H1 (cell line): ENCODE results near the gene HK1. TPM values are rescaled to one million over a fixed set of nuclear protein-coding genes. Genes with fewer than 3 reads are reported as not detected.

Experiments
- CTCF ChIA-PET: fragments of 300-600 bp; sonication (Branson Sonifier 250); formaldehyde crosslinking; loops from one replicate; lab custom pipeline; 2021; ENCODE audit not compliant: partially characterized antibody; lab: Charles Lee
- POLR2A ChIA-PET: fragments of 300-600 bp; sonication (Branson Sonifier 250); formaldehyde crosslinking; loops from one replicate; lab custom pipeline; 2021; ENCODE audit warnings: inconsistent platforms; ENCODE audit not compliant: partially characterized antibody; lab: Charles Lee
- DNase-seq, 2 experiments: peaks; one replicate each; pipeline versions ENCODE4 v3.0.0 to v3.0.0-alpha.2; 2010 to 2022; ENCODE audit warnings: low spot score in 2 of 2, low read depth in 1 of 2, mixed read lengths in 1 of 2
- FAIRE-seq: peaks from 2 replicates; lab custom pipeline; 2011; peaks lifted over from hg19 to GRCh38; lab: Jason Lieb, UNC
- H2AFZ ChIP-seq: 2 replicates; pipeline ENCODE4 v1.8.1; 2012; ENCODE audit warnings: low read length, inconsistent platforms
- H2AK5ac ChIP-seq: 2 replicates; pipeline ENCODE4 v1.6.1; 2013; ENCODE audit warnings: low read depth, low read length
- H2BK120ac ChIP-seq: replicated peaks from 2 replicates; pipeline ENCODE3; 2013; ENCODE audit warnings: low read depth, low read length, inconsistent platforms
- H2BK12ac ChIP-seq: 2 replicates; pipeline ENCODE4 v1.6.1; 2013; ENCODE audit warnings: low read depth, low read length
- H2BK15ac ChIP-seq: 2 replicates; pipeline ENCODE4 v1.6.1; 2013; ENCODE audit warnings: low read length
- H2BK20ac ChIP-seq: 2 replicates; pipeline ENCODE4 v1.6.1; 2013; ENCODE audit warnings: low read length
- H2BK5ac ChIP-seq: 2 replicates; pipeline ENCODE4 v1.6.1; 2013; ENCODE audit warnings: low read depth, low read length
- H3K14ac ChIP-seq: 2 replicates; pipeline ENCODE4 v1.6.1; 2013; ENCODE audit warnings: inconsistent platforms; ENCODE audit not compliant: insufficient read length
- H3K18ac ChIP-seq: 2 replicates; pipeline ENCODE4 v1.6.1; 2013; ENCODE audit warnings: low read length; ENCODE audit errors: extremely low read depth
- H3K23ac ChIP-seq: 2 replicates; pipeline ENCODE4 v1.6.1; 2013; ENCODE audit warnings: inconsistent platforms; ENCODE audit not compliant: insufficient read length
- H3K23me2 ChIP-seq: 2 replicates; pipeline ENCODE4 v1.6.1; 2013; ENCODE audit warnings: low read depth, low read length
- H3K27ac ChIP-seq: 2 replicates; pipeline ENCODE4 v1.6.1; 2011; ENCODE audit warnings: low read depth, low read length, inconsistent platforms
- H3K27me3 ChIP-seq, 4 experiments: replicated peaks in 1 of 4; 1 replicate in 1 of 4; 2 replicates in 3 of 4; pipeline versions ENCODE4 v1.6.1 to v1.8.1; 2011 to 2013; ENCODE audit warnings: low read length in 3 of 4, mild to moderate bottlenecking in 3 of 4, inconsistent platforms in 2 of 4, mixed read lengths in 2 of 4, moderate library complexity in 1 of 4; ENCODE audit not compliant: control insufficient read depth in 3 of 4, insufficient read depth in 3 of 4; ENCODE audit errors: extremely low read depth in 1 of 4
- H3K36me3 ChIP-seq, 4 experiments: 2 replicates each; pipeline versions ENCODE4 v1.6.1 to v1.8.1; 2011 to 2013; ENCODE audit warnings: mild to moderate bottlenecking in 4 of 4, low read length in 3 of 4, moderate library complexity in 2 of 4, control low read depth in 1 of 4, inconsistent platforms in 1 of 4; ENCODE audit not compliant: insufficient read depth in 4 of 4, control insufficient read depth in 2 of 4
- H3K4ac ChIP-seq: replicated peaks from 2 replicates; pipeline ENCODE3; 2013; ENCODE audit warnings: low read length, low read depth, mixed read lengths, inconsistent platforms; ENCODE audit not compliant: insufficient read length
- H3K4me1 ChIP-seq, 4 experiments: replicated peaks in 1 of 4; 1 replicate in 1 of 4; 2 replicates in 3 of 4; pipeline versions ENCODE4 v1.6.1 to v1.8.1; 2011 to 2013; ENCODE audit warnings: low read length in 3 of 4, inconsistent platforms in 2 of 4, mixed read lengths in 1 of 4; ENCODE audit not compliant: insufficient read depth in 4 of 4, control insufficient read depth in 3 of 4
- H3K4me2 ChIP-seq, 2 experiments: 2 replicates each; pipeline versions ENCODE4 v1.6.1 to v1.8.1; 2011 to 2013; ENCODE audit warnings: low read depth in 2 of 2, low read length in 2 of 2, control low read depth in 1 of 2, inconsistent platforms in 1 of 2, mild to moderate bottlenecking in 1 of 2; ENCODE audit not compliant: insufficient read depth in 1 of 2
- H3K4me3 ChIP-seq, 4 experiments: fragments of 200-600, 300-600 bp in 1 of 4; sonication (generic), shearing (Covaris generic), sonication (Bioruptor Twin) in 1 of 4; 2 replicates each; pipeline versions ENCODE4 v1.5.1 to v1.8.1; 2011 to 2016; ENCODE audit warnings: low read length in 4 of 4, low read depth in 3 of 4, control low read depth in 2 of 4, inconsistent platforms in 2 of 4, mild to moderate bottlenecking in 2 of 4, mixed read lengths in 1 of 4, moderate library complexity in 1 of 4; ENCODE audit not compliant: insufficient read depth in 2 of 4; ENCODE audit errors: extremely low read depth in 1 of 4
- H3K56ac ChIP-seq: replicated peaks from 2 replicates; pipeline ENCODE3; 2013; ENCODE audit warnings: low read depth, mild to moderate bottlenecking, mixed read lengths, low read length, inconsistent platforms; ENCODE audit not compliant: insufficient read length
- H3K79me1 ChIP-seq: 2 replicates; pipeline ENCODE4 v1.6.1; 2013; ENCODE audit warnings: low read depth, low read length, control low read depth
- H3K79me2 ChIP-seq, 2 experiments: 2 replicates each; pipeline versions ENCODE4 v1.6.1 to v1.8.1; 2012 to 2013; ENCODE audit warnings: low read length in 2 of 2, mild to moderate bottlenecking in 2 of 2, inconsistent platforms in 1 of 2; ENCODE audit not compliant: insufficient read depth in 2 of 2, control insufficient read depth in 1 of 2
- H3K9ac ChIP-seq, 4 experiments: replicated peaks in 1 of 4; 1 replicate in 1 of 4; 2 replicates in 3 of 4; pipeline versions ENCODE4 v1.6.1 to v1.8.1; 2011 to 2013; ENCODE audit warnings: low read depth in 3 of 4, low read length in 3 of 4, control low read depth in 2 of 4, mild to moderate bottlenecking in 2 of 4, moderate library complexity in 2 of 4, inconsistent platforms in 1 of 4; ENCODE audit errors: extremely low read depth in 1 of 4
- H3K9me3 ChIP-seq, 2 experiments: 2 replicates each; pipeline versions ENCODE4 v1.6.1 to v1.8.1; 2012 to 2013; ENCODE audit warnings: mild to moderate bottlenecking in 2 of 2, moderate library complexity in 2 of 2, control low read depth in 1 of 2, inconsistent platforms in 1 of 2, low read depth in 1 of 2, low read length in 1 of 2, mixed read lengths in 1 of 2; ENCODE audit not compliant: insufficient read depth in 2 of 2
- H4K20me1 ChIP-seq, 2 experiments: replicated peaks in 1 of 2; 2 replicates each; pipeline versions ENCODE3 to v1.8.1; 2011 to 2013; ENCODE audit warnings: inconsistent platforms in 2 of 2, low read length in 2 of 2, mild to moderate bottlenecking in 1 of 2; ENCODE audit not compliant: insufficient read depth in 2 of 2, control insufficient read depth in 1 of 2
- H4K5ac ChIP-seq: 2 replicates; pipeline ENCODE4 v1.6.1; 2013; ENCODE audit warnings: low read length, low read depth, mixed read lengths, inconsistent platforms; ENCODE audit not compliant: insufficient read length
- H4K8ac ChIP-seq: 2 replicates; pipeline ENCODE4 v1.8.0; 2013; ENCODE audit warnings: mild to moderate bottlenecking, moderate library complexity, low read length, inconsistent platforms; ENCODE audit not compliant: insufficient read depth; ENCODE audit errors: extremely low read depth
- H4K91ac ChIP-seq: replicated peaks from 2 replicates; pipeline ENCODE3; 2013; ENCODE audit warnings: low read length, mixed read lengths, inconsistent platforms; ENCODE audit not compliant: insufficient read length
- ASH2L ChIP-seq: fragments of 200-600, 300-600 bp; sonication (generic); IDR thresholded peaks from one replicate; pipeline ENCODE4 v1.7.1; 2017; ENCODE audit warnings: low read length
- CREB1 ChIP-seq: IDR thresholded peaks from 2 replicates; pipeline ENCODE4 v1.6.1; 2012; ENCODE audit warnings: inconsistent platforms
- EP300 ChIP-seq, 2 experiments: IDR thresholded peaks; 1 replicate in 1 of 2; 2 replicates in 1 of 2; pipeline ENCODE4 v1.6.1; 2011 to 2012; ENCODE audit warnings: low read depth in 2 of 2, low read length in 2 of 2, mild to moderate bottlenecking in 2 of 2, borderline replicate concordance in 1 of 2, inconsistent platforms in 1 of 2, moderate library complexity in 1 of 2
- EZH2 ChIP-seq: fragments of 200-600 bp; sonication (generic); IDR thresholded peaks from 2 replicates; pipeline ENCODE4 v1.7.1; 2012; ENCODE audit warnings: low read depth, mild to moderate bottlenecking, moderate library complexity, low read length, inconsistent platforms; ENCODE audit not compliant: severe bottlenecking
- HDAC6 ChIP-seq: IDR thresholded peaks from one replicate; pipeline ENCODE4 v1.7.1; 2012; ENCODE audit warnings: low read depth, mild to moderate bottlenecking, inconsistent platforms, low read length, moderate library complexity
- JUND ChIP-seq: IDR thresholded peaks from 2 replicates; pipeline ENCODE4 v1.6.1; 2011; ENCODE audit warnings: mild to moderate bottlenecking, improper control_type of control experiment, low read length
- KDM1A ChIP-seq: fragments of 200-600, 300-600 bp; sonication (generic); IDR thresholded peaks from 2 replicates; pipeline ENCODE4 v1.7.1; 2016; ENCODE audit warnings: mild to moderate bottlenecking, low read length, borderline replicate concordance
- PHF8 ChIP-seq: fragments of 200-600 bp; sonication (generic); conservative IDR thresholded peaks from 2 replicates; pipeline ENCODE4 v1.7.1; 2012; ENCODE audit warnings: low read depth, mild to moderate bottlenecking, inconsistent platforms, low read length, moderate library complexity
- POLR2A ChIP-seq, 2 experiments: IDR thresholded peaks; 1 replicate in 1 of 2; 2 replicates in 1 of 2; pipeline ENCODE4 v1.6.1; 2011; ENCODE audit warnings: low read depth in 2 of 2, low read length in 2 of 2, mild to moderate bottlenecking in 2 of 2; ENCODE audit errors: control extremely low read depth in 1 of 2
- POLR2AphosphoS5 ChIP-seq: IDR thresholded peaks from 2 replicates; pipeline ENCODE4 v1.6.1; 2011; ENCODE audit warnings: low read depth, low read length
- SAP30 ChIP-seq: fragments of 300-600 bp; sonication (generic); IDR thresholded peaks from 2 replicates; pipeline ENCODE4 v1.7.1; 2012; ENCODE audit warnings: low read length, moderate library complexity, mild to moderate bottlenecking, inconsistent platforms; ENCODE audit not compliant: insufficient read depth, insufficient replicate concordance
- SP2 ChIP-seq: IDR thresholded peaks from 2 replicates; pipeline ENCODE4 v1.6.1; 2012; ENCODE audit warnings: mild to moderate bottlenecking, low read length, inconsistent platforms
- WGBS, 2 experiments: shearing (Covaris generic) in 1 of 2; methylation state at CpG; one replicate each; pipeline versions ENCODE4 v1.1.6 to v1.1.7; 2013 to 2015; ENCODE audit warnings: low lambda C conversion rate in 2 of 2, mixed read lengths in 2 of 2, inconsistent platforms in 1 of 2, low coverage in 1 of 2, missing lambda C conversion rate in 1 of 2; ENCODE audit not compliant: insufficient replicate concordance in 2 of 2, insufficient coverage in 1 of 2, insufficient read length in 1 of 2; ENCODE audit errors: extremely low coverage in 1 of 2, missing lambda C conversion rate in 1 of 2; 5-methylcytosine and 5-hydroxymethylcytosine counted together
- polyA plus RNA-seq, 7 experiments: library from polyadenylated mRNA; depleted of rRNA in 3 of 7; stranded (reverse) in 5 of 7; unstranded in 2 of 7; fragments of >200 nt in 5 of 7; fragments of 200-250 nt in 2 of 7; gene quantifications; 1 replicate in 5 of 7; 2 replicates in 1 of 7; 4 replicates in 1 of 7; pipeline versions ENCODE4 v1.2.1 to v1.2.3, GENCODE V29; 2011 to 2013; ENCODE audit warnings: missing spikeins in 2 of 7, mixed read lengths in 2 of 7
- total RNA-seq: library from RNA; stranded (reverse); fragmentation: NEBNext Ultra II Directional; extraction: Animal tissue kit (Norgen Biotek cat#: 25700); gene quantifications from 2 replicates; pipeline ENCODE4 v1.2.1, GENCODE V29; 2021
- TF ChIP-seq, protein P1 (sequence below): IDR thresholded peaks from 2 replicates; pipeline ENCODE4 v1.6.1; 2012; ENCODE audit warnings: inconsistent platforms
- TF ChIP-seq, protein P2 (sequence below): IDR thresholded peaks from 2 replicates; pipeline ENCODE4 v1.6.1; 2011; ENCODE audit warnings: low read depth, mild to moderate bottlenecking, low read length; ENCODE audit not compliant: insufficient read depth

Gene HK1
- total and polyA plus RNA-seq, 2 of the 8 experiments (the other 6 are each of a cell fraction or from before 2014, with no cell fraction given), result 55.8 to 247 TPM

DNA sequence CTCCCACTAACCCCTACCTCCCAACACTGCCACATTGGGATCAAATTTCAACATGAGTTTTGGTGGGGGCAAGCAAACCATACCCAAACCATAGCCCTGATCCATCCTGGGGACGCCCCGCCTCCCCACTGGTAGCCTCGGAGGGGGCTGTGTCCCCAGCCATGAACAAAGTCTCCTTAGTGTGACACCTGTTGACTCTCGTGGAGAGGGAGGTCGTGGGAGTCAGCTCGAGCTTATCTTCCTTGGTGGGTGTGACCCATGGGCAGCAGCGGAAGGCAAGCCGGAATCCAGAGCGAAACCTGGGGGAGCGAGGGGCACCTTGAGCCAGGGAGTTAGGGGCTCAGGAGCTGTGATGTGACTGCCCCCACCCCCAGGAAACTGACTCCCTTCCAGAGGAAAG is 126.5 kb downstream of the HK1 start:
- Histone ChIP-seq H2BK5ac (no peak overlapping the region), H3K4ac (no peak overlapping the region), H3K18ac (no peak overlapping the region), H3K4me2 (no peak overlapping the region), H2AFZ (no peak overlapping the region), H3K56ac (no peak overlapping the region), H2BK120ac (no peak overlapping the region), H4K5ac (no peak overlapping the region), H3K23me2 (no peaks in the 10 kb centered on the region), H3K23ac (no peak overlapping the region), H4K8ac (no peak overlapping the region), H3K27me3 (no peaks in the 10 kb centered on the region), H3K9me3 (no peaks in the 10 kb centered on the region), H3K36me3 (peaks cover 4 to 20% (median 17%) of the 10 kb centered on the region in 4 experiments; a peak in 6 of 8 replicates), H3K27ac (no peak overlapping the region), H2AK5ac (no peak overlapping the region), H2BK15ac (no peak overlapping the region), H3K4me3 (no peak overlapping the region), H3K79me1 (no peaks in the 10 kb centered on the region), H2BK20ac (no peak overlapping the region), H4K91ac (no peak overlapping the region), H4K20me1 (peaks cover 0 to 2% of the 10 kb centered on the region in 2 experiments), H3K14ac (no peak overlapping the region), H3K9ac (no peak overlapping the region), H2BK12ac (no peak overlapping the region), H3K4me1 (peaks cover 0 to 10% (median 7%) of the 10 kb centered on the region in 4 experiments; a peak in 6 of 7 replicates), H3K79me2 (no peaks in the 10 kb centered on the region)
- ChIA-PET POLR2A (interaction anchor here (1.2 to 1.9 kb wide), 2 partner anchors 12 to 102 kb away, joined by 4 to 5 read pairs; no protein-coding TSS in a partner anchor), CTCF (interaction anchor here (1.0 to 7.6 kb wide), 9 partner anchors 10 to 183 kb away, joined by 3 to 69 read pairs (median 4); partner anchors contain the start of gene TSPAN15)
- FAIRE-seq (no peak), DNase-seq (no peak)
- WGBS, 2 experiments, result 83% methylated on average over 10 of the region's 10 CpGs; no CpG with 5 or more reads in 1 of the 2 experiments
- TF ChIP-seq ASH2L (no peak), POLR2A (IDR thresholded peaks at IDR 0.05; ENCODE audit: control extremely low read depth in 1 of 2, low read depth in 2 of 2, low read length in 2 of 2) (no peak), JUND (no peak), SAP30 (no peak), EZH2 (no peak), SP2 (no peak), KDM1A (no peak), POLR2AphosphoS5 (no peak), HDAC6 (no peak), CREB1 (no peak), EP300 (IDR thresholded peaks at IDR 0.05; ENCODE audit: borderline replicate concordance in 1 of 2, low read depth in 2 of 2, low read length in 2 of 2) (no peak), PHF8 (no peak)
- TF ChIP-seq, protein P1, sequence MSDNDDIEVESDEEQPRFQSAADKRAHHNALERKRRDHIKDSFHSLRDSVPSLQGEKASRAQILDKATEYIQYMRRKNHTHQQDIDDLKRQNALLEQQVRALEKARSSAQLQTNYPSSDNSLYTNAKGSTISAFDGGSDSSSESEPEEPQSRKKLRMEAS, result no peak
- TF ChIP-seq, protein P2, sequence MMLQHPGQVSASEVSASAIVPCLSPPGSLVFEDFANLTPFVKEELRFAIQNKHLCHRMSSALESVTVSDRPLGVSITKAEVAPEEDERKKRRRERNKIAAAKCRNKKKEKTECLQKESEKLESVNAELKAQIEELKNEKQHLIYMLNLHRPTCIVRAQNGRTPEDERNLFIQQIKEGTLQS, result no peak
